Adrenal gland (tissue), 19 donors: ENCODE measurements around the gene PTPN22. TPM values are rescaled to one million over a fixed set of nuclear protein-coding genes. Genes with fewer than 3 reads are reported as not detected.

ENCODE experiments used
- DNase-seq, 7 donors: peaks; one replicate each; pipeline ENCODE4 v3.0.0-alpha.2; 2019 to 2020
- H3K27ac ChIP-seq, 5 donors: fragments of 200-600 bp; sonication (generic) in 4 of 5; 1 replicate in 3 of 5; 2 replicates in 2 of 5; pipeline versions ENCODE4 v1.5.1 to v1.8.0; 2016 to 2020; ENCODE audit warnings: mild to moderate bottlenecking in 1 of 5
- H3K27me3 ChIP-seq: fragments of 200-600 bp; 2 replicates; pipeline ENCODE4 v1.8.0; 2021
- H3K36me3 ChIP-seq, 2 donors: fragments of 200-600 bp; replicated peaks in 1 of 2; 1 replicate in 1 of 2; 2 replicates in 1 of 2; pipeline versions ENCODE4 v1.5.1 to v1.8.0; 2018 to 2022
- H3K4me1 ChIP-seq, 2 donors: fragments of 200-600 bp; replicated peaks in 1 of 2; 1 replicate in 1 of 2; 2 replicates in 1 of 2; pipeline versions ENCODE4 v1.5.1 to v1.8.0; 2018 to 2021
- H3K4me3 ChIP-seq, 4 donors: fragments of 200-600 bp; sonication (generic) in 3 of 4; one replicate each; pipeline ENCODE4 v1.5.1; 2016 to 2018
- H3K9me3 ChIP-seq, 3 donors: fragments of 200-600 bp; sonication (generic) in 1 of 3; replicated peaks in 1 of 3; 1 replicate in 2 of 3; 2 replicates in 1 of 3; pipeline versions ENCODE4 v1.5.1 to v1.8.0; 2016 to 2021
- POLR2A ChIP-seq, 2 donors: fragments of 450-650 bp; IDR thresholded peaks; one replicate each; pipeline ENCODE4 v1.6.1; 2017; ENCODE audit warnings: antibody characterized with exemption in 2 of 2, mild to moderate bottlenecking in 2 of 2, moderate library complexity in 1 of 2
- WGBS, 4 donors: extraction: QIAGEN DNeasy Blood & Tissue Kit in 2 of 4; methylation state at CpG; one replicate each; pipeline versions ENCODE4 v1.1.5 to v1.1.7; 2013 to 2017; 5-methylcytosine and 5-hydroxymethylcytosine counted together
- intact Hi-C, 2 donors: fragments of 100-400 bp; cut with DNase I; formaldehyde crosslinking; loops; one replicate each; pipeline versions ENCODE4 v1.14.1 to v1.15.0; 2022 to 2023
- long read RNA-seq, 10 donors: library from polyadenylated mRNA in 3 of 10; unstranded in 2 of 10; stranded (forward) in 1 of 10; transcript quantifications; one replicate each; pipeline ENCODE4 v2.0.0 and lab custom pipeline, GENCODE V29; 2021 to 2026
- polyA plus RNA-seq, 3 donors: library from polyadenylated mRNA; stranded (reverse); fragments of 200-250 nt in 2 of 3; fragments of 350-450 nt in 1 of 3; fragmentation: Illumina TruSeq in 1 of 3; extraction: RNeasy Lipid Tissue Mini Kit (QIAGEN cat#74804) in 1 of 3; gene quantifications; one replicate each; pipeline ENCODE4 v1.2.3, GENCODE V29; 2013 to 2014
- total RNA-seq, 9 donors: library from RNA; depleted of rRNA in 4 of 9; stranded (reverse); fragments of >200 nt in 4 of 9; fragments of 120-200 nt in 1 of 9; fragmentation: NEBNext Ultra II Directional in 1 of 9; extraction: Animal tissue kit (Norgen Biotek cat#: 25700) in 1 of 9; gene quantifications; one replicate each; pipeline versions ENCODE4 v1.1.0 to v1.2.4, GENCODE V29; 2013 to 2023
- TF ChIP-seq, protein P1 (sequence below), 6 experiments: fragments of 450-650 bp in 4 of 6; fragments of 200-600 bp in 2 of 6; sonication (generic) in 1 of 6; IDR thresholded peaks; 1 replicate in 5 of 6; 2 replicates in 1 of 6; pipeline versions ENCODE4 v1.5.1 to v1.8.0; 2016 to 2021; ENCODE audit warnings: antibody characterized with exemption in 6 of 6, mild to moderate bottlenecking in 2 of 6, moderate library complexity in 1 of 6
- donor health status: healthy with polysubstance abuse.
- donor health status: Bipolar disorder and iron deficiency.
- donor health status: DM: yes; HTN: yes; CAD: no.
- donor health status: DM: no; HTN: no; CAD: no.
- donor health status: DM: no; HTN: no; CAD: no.
- donor health status: DM: yes; HTN: yes; CAD: no.

Gene PTPN22
- total RNA-seq = 1 to 10 TPM in 8 of 9 donors, under 1 TPM in 1; 0.28 to 6.2 (median 3.0) TPM
- polyA plus RNA-seq = 1 to 10 TPM; 1.3 to 1.6 (median 1.5) TPM
- long read RNA-seq, donor 1 = 0 reads
- long read RNA-seq, donor 2 = 0 reads
- long read RNA-seq, donor 3 = 0 reads
- long read RNA-seq, donor 4, partial matches to known transcripts = 0 of 1 reads
- long read RNA-seq, donor 4, other reads (novel, unspliced or antisense) = 1 of 1 reads
- long read RNA-seq, donor 5, partial matches to known transcripts = 0 of 1 reads
- long read RNA-seq, donor 5, other reads (novel, unspliced or antisense) = 1 of 1 reads
- long read RNA-seq, donor 6, partial matches to known transcripts = 0 of 1 reads
- long read RNA-seq, donor 6, other reads (novel, unspliced or antisense) = 1 of 1 reads
- long read RNA-seq, donor 7 = 0 reads
- long read RNA-seq, donor 8 = 0 reads
- long read RNA-seq, donor 9 = 0 reads
- long read RNA-seq, donor 10 = 0 reads

DNA sequence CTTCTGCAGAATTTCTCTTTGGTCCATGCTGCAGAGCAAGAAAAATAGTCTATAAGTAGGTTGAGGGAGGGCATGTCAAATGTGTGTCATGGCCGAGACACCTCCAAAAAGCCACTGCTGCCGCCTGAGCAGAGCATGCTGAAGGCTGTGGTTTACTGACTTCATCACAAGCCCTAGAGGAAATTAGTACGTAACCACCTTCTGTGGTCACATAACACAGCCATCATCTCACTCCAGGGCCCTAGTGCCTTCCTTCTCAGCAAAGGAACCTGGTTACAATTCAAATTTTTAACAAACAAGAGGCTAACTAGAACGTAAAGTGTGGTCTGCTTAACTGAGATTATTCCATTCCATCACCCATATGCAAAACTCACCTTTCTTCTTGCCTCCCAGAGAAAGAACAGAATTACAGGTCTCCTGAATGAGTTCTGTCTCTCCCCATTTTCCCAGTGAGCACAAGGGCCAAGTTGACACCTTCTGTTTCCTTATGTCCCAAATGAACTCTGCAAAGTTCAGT lies at the start of gene PTPN22:
TSS of gene PTPN22 (minus strand) at position 116 of the 517 bp plus-strand sequence.
- TF ChIP-seq POLR2A (IDR thresholded peaks at IDR 0.05) = no peak
- TF ChIP-seq, protein P1, sequence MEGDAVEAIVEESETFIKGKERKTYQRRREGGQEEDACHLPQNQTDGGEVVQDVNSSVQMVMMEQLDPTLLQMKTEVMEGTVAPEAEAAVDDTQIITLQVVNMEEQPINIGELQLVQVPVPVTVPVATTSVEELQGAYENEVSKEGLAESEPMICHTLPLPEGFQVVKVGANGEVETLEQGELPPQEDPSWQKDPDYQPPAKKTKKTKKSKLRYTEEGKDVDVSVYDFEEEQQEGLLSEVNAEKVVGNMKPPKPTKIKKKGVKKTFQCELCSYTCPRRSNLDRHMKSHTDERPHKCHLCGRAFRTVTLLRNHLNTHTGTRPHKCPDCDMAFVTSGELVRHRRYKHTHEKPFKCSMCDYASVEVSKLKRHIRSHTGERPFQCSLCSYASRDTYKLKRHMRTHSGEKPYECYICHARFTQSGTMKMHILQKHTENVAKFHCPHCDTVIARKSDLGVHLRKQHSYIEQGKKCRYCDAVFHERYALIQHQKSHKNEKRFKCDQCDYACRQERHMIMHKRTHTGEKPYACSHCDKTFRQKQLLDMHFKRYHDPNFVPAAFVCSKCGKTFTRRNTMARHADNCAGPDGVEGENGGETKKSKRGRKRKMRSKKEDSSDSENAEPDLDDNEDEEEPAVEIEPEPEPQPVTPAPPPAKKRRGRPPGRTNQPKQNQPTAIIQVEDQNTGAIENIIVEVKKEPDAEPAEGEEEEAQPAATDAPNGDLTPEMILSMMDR (IDR thresholded peaks at IDR 0.05) = no peak
- Histone ChIP-seq H3K4me1 (no peaks in the 10 kb centered on the region), H3K36me3 (no peaks in the 10 kb centered on the region), H3K4me3 (peak within 1 kb of the TSS in 1 of 4 donors; percentile 22), H3K9me3 (no peaks in the 10 kb centered on the region), H3K27ac (peak within 1 kb of the TSS in 2 of 5 donors; percentile 58 to 86), H3K27me3 (no peaks in the 10 kb centered on the region)
- 65 to 78% (median 72%) methylated on average over 2 to 4 of the region's 4 CpGs for WGBS, 4 donors
- peak; percentile 16 to 63 (median 40) for DNase-seq
- intact Hi-C loops = no loop called here

DNA sequence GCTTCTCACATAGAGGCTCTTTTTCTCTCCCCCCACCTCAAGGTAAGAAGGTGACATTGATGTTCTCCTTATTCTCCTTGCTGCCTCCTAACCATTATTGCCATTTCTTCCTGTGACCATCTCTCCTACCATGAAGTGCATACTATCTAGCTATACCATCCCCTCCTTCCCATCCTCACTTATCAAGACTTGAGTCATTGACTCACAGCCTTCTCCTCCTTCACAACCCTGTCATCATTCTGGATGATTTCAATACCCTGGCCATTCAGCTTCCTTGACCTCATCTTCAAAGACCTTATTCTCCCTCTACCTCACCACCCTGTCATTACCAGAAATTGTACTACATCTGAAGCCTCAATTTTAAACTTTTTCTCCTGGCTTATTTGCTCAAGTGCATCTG lies 46.7 kb upstream of the PTPN22 start:
- intact Hi-C loops = loop anchor here in 1 of 2 donors (10.0 kb wide), 1 partner anchor 93 kb away; no protein-coding TSS in a partner anchor
- no peaks in the 10 kb centered on the region for H3K36me3 ChIP-seq
- H3K4me1 ChIP-seq = no peaks in the 10 kb centered on the region
- H3K9me3 ChIP-seq = no peaks in the 10 kb centered on the region
- no peak for DNase-seq
- no peak for TF ChIP-seq POLR2A (IDR thresholded peaks at IDR 0.05)
- TF ChIP-seq, protein P1 (IDR thresholded peaks at IDR 0.05) = no peak
- no peak overlapping the region for H3K4me3 ChIP-seq
- no peak overlapping the region for H3K27ac ChIP-seq
- no peaks in the 10 kb centered on the region for H3K27me3 ChIP-seq

DNA sequence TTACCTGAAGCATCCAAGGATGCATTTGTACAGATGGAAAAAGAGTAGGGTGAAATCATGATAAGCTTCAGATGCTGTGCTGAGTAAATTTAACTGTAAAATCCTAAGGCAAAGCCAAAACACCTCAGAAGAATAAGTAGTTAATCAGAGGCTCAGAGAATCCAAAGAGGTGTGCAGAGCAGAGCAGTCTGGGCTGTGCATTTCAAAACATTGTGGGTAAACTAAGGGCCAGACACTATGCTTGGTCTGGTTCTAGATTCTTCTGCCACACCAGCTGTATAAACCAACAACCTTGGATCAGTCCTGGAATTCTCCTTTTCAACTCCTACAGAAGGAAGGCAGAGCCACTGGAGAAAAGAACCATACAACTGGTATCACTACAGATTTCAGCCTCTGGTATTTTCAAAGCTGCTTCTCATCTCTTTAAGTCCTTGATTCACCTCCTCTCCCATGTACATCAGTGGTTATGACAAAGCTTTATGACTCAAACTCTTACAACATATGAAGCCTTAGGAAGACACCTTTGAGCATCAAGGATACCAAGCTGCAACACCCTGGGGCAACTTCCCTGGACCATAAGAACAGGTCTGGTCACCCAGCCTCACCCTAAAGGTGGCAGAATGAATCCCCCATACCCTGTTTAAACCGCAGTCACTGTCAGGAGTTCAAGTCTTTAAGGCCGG lies 46.0 kb upstream of the PTPN22 start:
- intact Hi-C loops = loop anchor here in 1 of 2 donors (10.0 kb wide), 1 partner anchor 93 kb away; no protein-coding TSS in a partner anchor
- Histone ChIP-seq H3K36me3 (no peaks in the 10 kb centered on the region), H3K9me3 (no peaks in the 10 kb centered on the region), H3K27ac (no peak overlapping the region), H3K4me3 (no peak overlapping the region), H3K27me3 (no peaks in the 10 kb centered on the region), H3K4me1 (no peaks in the 10 kb centered on the region)
- DNase-seq = no peak
- 86 to 94% (median 91%) methylated on average over 2 of the region's 2 CpGs for WGBS, 4 donors
- TF ChIP-seq POLR2A (IDR thresholded peaks at IDR 0.05) = no peak
- TF ChIP-seq, protein P1 (IDR thresholded peaks at IDR 0.05) = no peak

DNA sequence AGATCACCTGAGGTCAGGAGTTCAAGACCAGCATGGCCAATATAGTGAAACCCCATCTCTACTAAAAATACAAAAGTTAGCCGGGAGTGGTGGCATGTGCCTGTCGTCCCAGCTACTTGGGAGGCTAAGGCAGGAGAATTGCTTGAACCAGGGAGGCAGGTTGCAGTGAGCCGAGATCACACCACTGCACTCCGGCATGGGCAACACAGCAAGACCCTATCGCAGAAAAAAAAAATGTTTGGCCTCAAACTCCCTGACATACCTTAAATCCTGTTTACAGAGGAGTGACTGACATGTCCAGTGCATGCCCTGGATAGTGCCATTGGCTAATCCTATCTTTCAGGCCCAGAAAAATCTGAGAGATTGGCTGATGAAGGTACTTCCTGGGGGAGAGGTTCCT lies 45.5 kb upstream of the PTPN22 start:
- WGBS, 4 donors = 90 to 100% (median 96%) methylated on average over 5 of the region's 5 CpGs
- Histone ChIP-seq H3K4me3 (no peak overlapping the region), H3K27ac (no peak overlapping the region), H3K9me3 (no peaks in the 10 kb centered on the region), H3K4me1 (no peaks in the 10 kb centered on the region), H3K27me3 (no peaks in the 10 kb centered on the region), H3K36me3 (peaks cover 0 to under 1% of the 10 kb centered on the region in 2 donors)
- TF ChIP-seq, protein P1 (IDR thresholded peaks at IDR 0.05) = no peak
- TF ChIP-seq POLR2A (IDR thresholded peaks at IDR 0.05) = no peak
- intact Hi-C loops = loop anchor here in 1 of 2 donors (10.0 kb wide), 1 partner anchor 92 kb away; no protein-coding TSS in a partner anchor
- no peak for DNase-seq
